Esophagus squamous epithelium (tissue), 4 donors: ENCODE results near the gene ENOX1.

Source experiments
- CTCF ChIP-seq, 6 experiments: fragments of 450-650 bp in 4 of 6; fragments of 200-600 bp in 2 of 6; sonication (generic) in 2 of 6; IDR thresholded peaks; one replicate each; pipeline ENCODE4 v1.5.1; 2016 to 2019; ENCODE audit warnings: antibody characterized with exemption in 6 of 6, mild to moderate bottlenecking in 4 of 6, moderate library complexity in 4 of 6
- POLR2A ChIP-seq, 4 donors: fragments of 450-650 bp; IDR thresholded peaks; one replicate each; pipeline ENCODE4 v1.6.1; 2017; ENCODE audit warnings: antibody characterized with exemption in 4 of 4, mild to moderate bottlenecking in 4 of 4, moderate library complexity in 3 of 4

GRCh38 chr13:43653395-43653794 is 133.4 kb downstream of the ENOX1 start:
- TF ChIP-seq CTCF (IDR thresholded peaks at IDR 0.05): no peak
- TF ChIP-seq POLR2A (IDR thresholded peaks at IDR 0.05): no peak
